Fibroblast of lung (primary cell): ENCODE data around the gene ASIC2. TPM values are rescaled to one million over a fixed set of nuclear protein-coding genes. Genes with fewer than 3 reads are reported as not detected.

Experiments
- DNase-seq, 2 donors: peaks; one replicate each; pipeline versions ENCODE4 v3.0.0 to v3.0.0-alpha.2; 2010; ENCODE audit warnings: low read depth in 2 of 2
- H2AFZ ChIP-seq: 2 replicates; pipeline ENCODE4 v1.5.1; 2012; ENCODE audit warnings: low read length, control low read depth, inconsistent platforms
- H3K27ac ChIP-seq: 2 replicates; pipeline ENCODE4 v1.5.1; 2011; ENCODE audit warnings: low read length, control low read depth; ENCODE audit not compliant: insufficient read depth
- H3K27me3 ChIP-seq: 2 replicates; pipeline ENCODE4 v1.5.1; 2011; ENCODE audit warnings: mild to moderate bottlenecking, low read length; ENCODE audit not compliant: control insufficient read depth, insufficient read depth
- H3K36me3 ChIP-seq: 2 replicates; pipeline ENCODE4 v1.5.1; 2011; ENCODE audit warnings: low read length; ENCODE audit not compliant: control insufficient read depth, insufficient read depth
- H3K4me1 ChIP-seq: 2 replicates; pipeline ENCODE4 v1.5.1; 2011; ENCODE audit warnings: low read length; ENCODE audit not compliant: control insufficient read depth, insufficient read depth; ENCODE audit errors: extremely low read depth
- H3K4me2 ChIP-seq: 2 replicates; pipeline ENCODE4 v1.5.1; 2011; ENCODE audit warnings: low read length, control low read depth; ENCODE audit not compliant: insufficient read depth; ENCODE audit errors: extremely low read depth
- H3K4me3 ChIP-seq, 4 experiments: fragments of 200-600 bp in 1 of 4; sonication (generic) in 1 of 4; replicated peaks in 1 of 4; 2 replicates each; pipeline ENCODE4 v1.5.1; 2011 to 2016; ENCODE audit warnings: low read length in 4 of 4, low read depth in 3 of 4, mild to moderate bottlenecking in 3 of 4, control low read depth in 2 of 4, inconsistent platforms in 1 of 4, mixed read lengths in 1 of 4; ENCODE audit not compliant: insufficient read depth in 1 of 4; ENCODE audit errors: control extremely low read depth in 1 of 4
- H3K79me2 ChIP-seq: 2 replicates; pipeline ENCODE4 v1.5.1; 2012; ENCODE audit warnings: mild to moderate bottlenecking, low read length, inconsistent platforms; ENCODE audit not compliant: control insufficient read depth, insufficient read depth
- H3K9ac ChIP-seq: 2 replicates; pipeline ENCODE4 v1.5.1; 2011; ENCODE audit warnings: mild to moderate bottlenecking, low read length, control low read depth; ENCODE audit not compliant: insufficient read depth
- H3K9me3 ChIP-seq: 2 replicates; pipeline ENCODE4 v1.5.1; 2012; ENCODE audit warnings: low read depth, low read length; ENCODE audit not compliant: control insufficient read depth, insufficient read depth
- H4K20me1 ChIP-seq: 2 replicates; pipeline ENCODE4 v1.5.1; 2011; ENCODE audit warnings: low read length; ENCODE audit not compliant: control insufficient read depth, insufficient read depth; ENCODE audit errors: extremely low read depth
- CTCF ChIP-seq, 2 donors: IDR thresholded peaks in 1 of 2; conservative IDR thresholded peaks in 1 of 2; 1 replicate in 1 of 2; 2 replicates in 1 of 2; pipeline ENCODE4 v1.5.1; 2011 to 2012; ENCODE audit warnings: low read length in 2 of 2, control low read depth in 1 of 2, inconsistent platforms in 1 of 2, low read depth in 1 of 2, mild to moderate bottlenecking in 1 of 2
- EZH2 ChIP-seq: IDR thresholded peaks from 2 replicates; pipeline ENCODE4 v1.5.1; 2012; ENCODE audit warnings: low read length, control low read depth, mild to moderate bottlenecking; ENCODE audit errors: missing control alignments
- polyA plus RNA-seq, 2 donors: library from polyadenylated mRNA; depleted of rRNA in 1 of 2; stranded (reverse) in 1 of 2; unstranded in 1 of 2; fragments of >200 nt; gene quantifications; 2 replicates each; pipeline ENCODE4 v1.2.1, GENCODE V29; 2011 to 2012; ENCODE audit warnings: missing spikeins in 1 of 2
- total RNA-seq: library from RNA; depleted of rRNA; stranded (reverse); fragments of >200 nt; gene quantifications from 2 replicates; pipeline ENCODE4 v1.2.1, GENCODE V29; 2014

The ASIC2 gene
- total and polyA plus RNA-seq, 2 donors (not counting 1 experiment from before 2014, with no cell fraction given): 0.08 to 0.50 TPM

- no peak for DNase-seq
- TF ChIP-seq EZH2 (no peak), CTCF (conservative IDR thresholded peaks at IDR 0.05 in 1 of 2, IDR thresholded peaks at IDR 0.05 in 1 of 2; ENCODE audit: low read depth in 1 of 2, low read length in 2 of 2) (no peak)
Measured at GRCh38 chr17:33016920-33017319, 276.2 kb downstream of the ASIC2 start.

GRCh38 chr17:33015716-33016346 lies 277.3 kb downstream of the ASIC2 start:
- H3K27me3 ChIP-seq: no peaks in the 10 kb centered on the region
- H2AFZ ChIP-seq: no peak overlapping the region
- no peak overlapping the region for H3K4me3 ChIP-seq
- H3K4me1 ChIP-seq: peaks cover 19% of the 10 kb centered on the region
- no peaks in the 10 kb centered on the region for H3K36me3 ChIP-seq
- H3K4me2 ChIP-seq: no peak overlapping the region
- DNase-seq: no peak
- TF ChIP-seq CTCF (conservative IDR thresholded peaks at IDR 0.05 in 1 of 2, IDR thresholded peaks at IDR 0.05 in 1 of 2; ENCODE audit: low read depth in 1 of 2, low read length in 2 of 2) (no peak), EZH2 (no peak)
- H4K20me1 ChIP-seq: no peaks in the 10 kb centered on the region
- H3K9me3 ChIP-seq: no peaks in the 10 kb centered on the region
- no peak overlapping the region for H3K9ac ChIP-seq
- H3K27ac ChIP-seq: no peak overlapping the region
- H3K79me2 ChIP-seq: no peaks in the 10 kb centered on the region

More at GRCh38 chr17:33016920-33017319, 276.2 kb downstream of the ASIC2 start:
- Histone ChIP-seq H3K79me2 (no peaks in the 10 kb centered on the region), H3K4me2 (no peak overlapping the region), H3K36me3 (no peaks in the 10 kb centered on the region), H4K20me1 (no peaks in the 10 kb centered on the region), H3K4me3 (no peak overlapping the region), H3K27me3 (no peaks in the 10 kb centered on the region), H2AFZ (no peak overlapping the region), H3K4me1 (peaks cover 17% of the 10 kb centered on the region), H3K9me3 (no peaks in the 10 kb centered on the region), H3K9ac (no peak overlapping the region), H3K27ac (no peak overlapping the region)

- Histone ChIP-seq H2AFZ (no peak overlapping the region), H3K36me3 (no peaks in the 10 kb centered on the region), H3K27me3 (no peaks in the 10 kb centered on the region), H3K4me3 (no peak overlapping the region), H3K4me2 (no peak overlapping the region), H3K79me2 (no peaks in the 10 kb centered on the region), H4K20me1 (no peaks in the 10 kb centered on the region), H3K4me1 (peaks cover 19% of the 10 kb centered on the region), H3K9ac (no peak overlapping the region), H3K9me3 (no peaks in the 10 kb centered on the region), H3K27ac (no peak overlapping the region)
- peak in 1 of 2 donors; percentile 22 for DNase-seq
- TF ChIP-seq CTCF (conservative IDR thresholded peaks at IDR 0.05 in 1 of 2, IDR thresholded peaks at IDR 0.05 in 1 of 2; ENCODE audit: low read depth in 1 of 2, low read length in 2 of 2) (no peak), EZH2 (no peak)
Measured at GRCh38 chr17:33014751-33015150, 278.3 kb downstream of the ASIC2 start.
